Left cardiac atrium (tissue), 4 donors: ENCODE data around the gene ST7. TPM values are rescaled to one million over a fixed set of nuclear protein-coding genes. Genes with fewer than 3 reads are reported as not detected.
A peak's percentile ranks its signal among the peaks of the same experiment; 100 is the strongest.

Experiments used
- ATAC-seq, 2 donors: fragments of 200-7000 bp; cut with Tn5 transposase; one replicate each; pipeline ENCODE4 v1.9.1; 2020; ENCODE audit warnings: mild to moderate bottlenecking in 2 of 2, moderate library complexity in 2 of 2
- DNase-seq: peaks from one replicate; pipeline ENCODE4 v3.0.0-alpha.2; 2020
- intact Hi-C, 2 donors: fragments of 100-400 bp; cut with DNase I; formaldehyde crosslinking; loops; one replicate each; pipeline versions ENCODE4 v1.14.1 to v1.15.1; 2022 to 2023
- total RNA-seq, 2 donors: library from RNA; stranded (reverse); fragmentation: NEBNext Ultra II Directional; extraction: Animal tissue kit (Norgen Biotek cat#: 25700); gene quantifications; one replicate each; pipeline ENCODE4 v1.2.1, GENCODE V29; 2021
- donor health status: DM: no; HTN: yes; CAD: no.
- donor health status: DM: no; HTN: yes; CAD: no; lungs with severe emphysema.
- donor health status: DM: yes; HTN: yes; CAD: no.
- donor health status: Dilated cardiomyopathy.

ST7 gene
- total RNA-seq, 2 donors from 2014 or later, result 27.5 to 33.1 TPM

GRCh38 chr7:117146511-117146910 lies 193.2 kb downstream of the ST7 start:
- intact Hi-C loops, result no loop called here
- DNase-seq (no peak), ATAC-seq (peak in 1 of 2 donors; percentile 32)

- no peak for ATAC-seq
- DNase-seq, result no peak
- intact Hi-C loops, result no loop called here
Observed at GRCh38 chr7:117148971-117149370, 195.7 kb downstream of the ST7 start.

- no peak for DNase-seq
- no peak for ATAC-seq
Observed at GRCh38 chr7:117149692-117150091, 196.4 kb downstream of the ST7 start.

DNA sequence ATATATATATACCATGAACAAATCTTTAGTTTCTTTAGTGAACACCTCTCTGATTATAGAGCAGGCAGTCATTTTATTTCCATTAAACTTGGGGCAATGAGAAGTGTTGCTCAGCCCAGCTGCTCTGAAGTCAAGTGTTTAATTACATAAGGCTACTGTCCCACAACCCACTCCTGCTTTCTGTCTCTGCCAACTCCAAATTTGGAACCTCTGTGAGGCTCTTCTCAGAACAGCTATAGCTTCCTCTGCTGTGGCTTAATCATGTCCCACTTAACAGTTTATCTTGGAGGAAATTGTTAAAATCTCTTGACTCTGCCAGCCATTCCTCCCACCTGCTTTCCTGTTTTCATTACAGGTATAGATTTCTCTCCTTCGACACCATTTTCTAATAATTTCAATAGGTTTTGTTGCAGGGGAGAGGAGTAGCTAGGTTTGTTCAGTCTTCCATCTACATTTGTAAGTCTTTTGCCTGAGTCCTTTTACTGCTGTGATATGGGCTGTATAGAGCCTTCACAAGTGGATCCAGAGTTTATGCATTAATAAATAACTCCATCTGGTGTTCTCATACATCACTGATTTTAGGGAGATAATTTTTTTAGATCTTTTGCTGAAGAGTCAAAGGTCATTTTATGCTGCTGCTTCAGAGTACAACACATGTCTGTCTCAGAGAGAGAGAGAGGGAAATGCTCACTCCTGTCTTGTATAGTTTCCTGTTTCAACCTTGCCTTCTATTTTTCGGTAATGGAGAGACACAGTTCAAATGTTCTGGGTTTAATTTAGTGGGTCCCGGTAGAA lies 199.1 kb downstream of the ST7 start:
- ATAC-seq, result peak; percentile 58 to 80
- no peak for DNase-seq
- intact Hi-C loops, result no loop called here

More at GRCh38 chr7:117149692-117150091, 196.4 kb downstream of the ST7 start:
- intact Hi-C loops, result no loop called here

GRCh38 chr7:117153016-117153545 lies 199.8 kb downstream of the ST7 start:
- intact Hi-C loops, result no loop called here
- DNase-seq (no peak), ATAC-seq (no peak)

DNA sequence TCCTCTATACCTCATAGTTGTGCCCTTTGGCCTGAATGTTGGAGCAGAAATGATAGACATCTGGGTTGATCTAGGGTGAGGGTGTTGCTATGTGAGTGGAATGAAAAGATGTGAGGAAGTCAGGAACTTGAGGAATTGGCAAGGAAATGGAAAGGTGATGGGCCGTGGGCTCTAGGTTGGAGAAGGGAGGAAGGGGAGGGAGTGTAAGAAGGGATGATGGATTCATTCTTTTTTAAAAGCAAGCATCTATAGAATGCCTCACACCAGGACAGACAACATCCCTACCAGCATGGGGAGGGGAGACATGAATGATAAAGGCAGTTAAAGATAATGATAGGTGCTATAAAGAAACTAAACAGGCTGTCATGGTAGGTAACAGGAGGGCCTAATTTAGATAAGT lies 201.4 kb downstream of the ST7 start:
- no peak for ATAC-seq
- intact Hi-C loops, result no loop called here
- DNase-seq, result no peak

GRCh38 chr7:117155694-117156093 lies 202.4 kb downstream of the ST7 start:
- DNase-seq (no peak), ATAC-seq (no peak)
- intact Hi-C loops, result no loop called here

DNA sequence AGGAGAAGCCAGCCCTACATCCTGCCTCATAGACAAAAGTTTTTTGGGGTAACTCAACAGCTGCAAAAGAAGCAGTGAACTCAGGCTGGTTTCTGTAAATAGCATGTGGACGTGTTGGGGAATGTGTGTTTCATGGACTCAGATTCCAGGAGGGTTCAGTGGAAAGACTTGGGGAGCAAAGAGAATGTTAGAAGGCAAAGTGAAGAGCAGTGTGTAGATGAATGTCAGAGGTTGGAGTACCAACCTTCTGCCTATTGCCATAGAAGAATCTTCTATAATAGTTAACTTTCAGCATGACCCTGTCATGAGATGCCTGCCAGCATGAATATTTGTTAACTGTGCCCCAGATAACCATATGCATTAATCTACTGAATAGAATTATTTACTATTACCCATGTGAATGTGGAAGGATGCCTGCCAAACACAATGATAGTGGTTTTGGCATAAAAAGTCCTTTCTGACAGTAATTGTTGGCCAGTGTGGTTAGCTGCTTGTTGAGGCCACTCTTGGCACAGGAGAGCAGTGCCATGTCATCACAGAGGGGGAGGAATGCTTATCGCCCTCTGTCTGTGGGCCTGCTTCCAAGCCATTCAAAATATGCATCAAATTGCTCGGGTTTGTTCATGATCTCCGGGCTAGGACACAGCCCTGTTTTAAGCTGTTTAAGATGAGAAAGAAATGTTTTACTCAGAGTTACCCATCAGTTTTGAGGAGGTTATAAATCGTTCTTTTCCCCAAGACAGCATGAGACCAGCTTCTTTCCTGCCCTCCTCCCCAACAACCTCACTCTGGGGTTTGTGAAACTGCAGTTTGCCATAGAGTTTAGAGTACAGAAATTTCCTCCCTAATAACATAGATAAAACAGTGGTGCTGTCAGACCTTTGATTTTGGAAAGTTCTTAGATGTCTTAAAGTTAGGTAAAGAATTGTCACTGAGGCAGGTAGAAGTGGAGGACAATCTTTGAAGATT lies 204.2 kb downstream of the ST7 start:
- intact Hi-C loops, result no loop called here
- DNase-seq (peak; percentile 74), ATAC-seq (peak; percentile 87 to 88)

GRCh38 chr7:117158941-117159697 lies 205.8 kb downstream of the ST7 start:
- ATAC-seq (no peak), DNase-seq (no peak)
- intact Hi-C loops, result no loop called here

DNA sequence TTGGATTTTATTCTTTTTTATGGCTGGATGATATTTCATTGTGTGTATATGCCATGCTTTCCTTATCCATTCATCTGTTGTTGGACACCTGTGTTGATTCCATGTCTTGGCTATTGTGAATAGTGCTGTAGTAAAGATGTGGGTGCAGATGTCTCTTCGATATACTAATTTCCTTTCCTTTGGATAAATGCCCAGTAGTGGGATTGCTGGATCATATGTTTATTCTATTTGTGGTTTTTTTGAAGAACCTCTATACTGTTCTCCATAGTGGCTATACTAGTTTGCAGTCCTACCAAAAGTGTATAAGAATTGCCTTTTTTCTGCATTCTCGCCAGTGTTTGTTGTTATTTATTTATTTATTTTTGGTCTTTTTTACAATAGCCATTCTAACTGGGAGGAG lies 209.8 kb downstream of the ST7 start:
- DNase-seq (no peak), ATAC-seq (no peak)
- intact Hi-C loops, result no loop called here

DNA sequence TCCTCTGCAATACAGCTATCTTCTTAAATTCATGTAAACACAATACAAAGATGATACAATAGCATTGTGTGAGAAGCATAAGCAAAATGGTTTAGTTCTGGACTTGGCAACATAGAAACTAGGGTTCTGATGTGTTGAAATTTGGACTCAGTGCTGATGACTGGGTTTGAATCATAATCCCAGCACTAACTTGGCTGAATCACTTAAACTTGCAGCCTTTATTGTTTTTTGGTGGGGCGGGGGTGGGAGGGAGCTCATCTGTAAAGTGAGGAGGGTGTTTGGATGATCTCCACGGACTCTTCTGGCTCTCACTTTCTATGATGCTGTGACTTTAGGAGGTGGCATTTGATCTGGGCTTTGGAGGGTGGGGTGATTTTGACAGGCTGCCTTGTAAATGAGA lies 211.3 kb downstream of the ST7 start:
- intact Hi-C loops, result no loop called here
- ATAC-seq, result peak in 1 of 2 donors; percentile 55
- DNase-seq, result no peak

DNA sequence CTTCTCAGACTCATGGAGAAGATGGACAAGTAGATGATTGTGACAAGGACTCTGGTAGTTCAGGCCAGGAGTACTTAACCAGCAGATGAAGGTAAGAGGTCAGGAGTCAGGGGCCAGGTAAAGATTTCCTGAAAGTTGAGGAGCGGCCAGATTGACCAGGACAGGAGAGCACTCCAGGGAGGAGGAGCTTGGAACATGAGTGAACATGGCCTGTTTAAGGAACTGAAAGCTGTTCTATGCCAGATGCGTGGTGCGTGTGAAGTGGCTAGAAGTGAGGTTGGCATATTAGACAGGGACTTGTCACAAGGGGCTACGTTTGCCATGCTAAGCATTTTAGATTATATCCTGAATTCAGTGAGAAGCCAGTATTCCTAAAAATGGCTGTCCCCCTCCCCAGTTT lies 212.4 kb downstream of the ST7 start:
- ATAC-seq, result peak; percentile 85 to 87
- DNase-seq, result no peak
- intact Hi-C loops, result no loop called here

DNA sequence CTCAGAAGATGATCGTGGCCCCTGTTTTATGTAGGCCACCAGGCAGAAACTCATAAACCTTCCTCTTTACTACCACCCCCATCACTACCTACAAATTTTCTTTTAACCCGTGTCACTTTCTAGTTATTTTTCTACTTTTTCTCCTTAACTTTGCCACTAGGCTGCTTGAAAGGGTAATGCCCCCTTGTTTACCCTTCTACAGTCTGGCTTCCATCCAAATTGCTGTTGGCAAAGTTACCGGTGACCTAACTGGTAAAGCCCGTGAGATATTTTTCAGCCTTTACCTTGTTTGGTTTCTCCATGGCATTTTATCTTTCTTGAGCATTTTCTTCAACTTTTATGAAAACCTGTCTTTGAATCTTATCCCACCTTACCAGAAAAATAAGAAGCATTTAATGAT lies 216.6 kb downstream of the ST7 start:
- DNase-seq (no peak), ATAC-seq (no peak)
- intact Hi-C loops, result no loop called here

DNA sequence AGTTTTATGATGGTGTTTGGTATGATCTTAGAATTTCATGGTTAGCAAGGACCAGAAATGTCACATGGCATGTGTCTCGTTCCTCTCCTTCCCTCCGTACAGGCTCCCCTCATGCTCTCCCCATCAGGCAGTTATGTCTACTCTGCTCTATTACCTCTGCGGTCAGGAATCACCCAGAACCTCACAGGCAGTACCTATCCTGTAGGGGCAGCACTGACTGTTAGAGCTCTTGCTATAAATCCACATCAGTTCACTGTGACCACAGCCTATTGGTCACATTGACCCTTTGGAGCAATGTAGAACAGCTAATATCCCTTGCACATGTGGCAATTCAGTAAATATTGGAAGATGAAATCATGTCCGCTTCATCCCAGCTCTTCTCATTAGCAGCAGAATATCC lies 217.8 kb downstream of the ST7 start:
- intact Hi-C loops, result no loop called here
- DNase-seq (no peak), ATAC-seq (no peak)

DNA sequence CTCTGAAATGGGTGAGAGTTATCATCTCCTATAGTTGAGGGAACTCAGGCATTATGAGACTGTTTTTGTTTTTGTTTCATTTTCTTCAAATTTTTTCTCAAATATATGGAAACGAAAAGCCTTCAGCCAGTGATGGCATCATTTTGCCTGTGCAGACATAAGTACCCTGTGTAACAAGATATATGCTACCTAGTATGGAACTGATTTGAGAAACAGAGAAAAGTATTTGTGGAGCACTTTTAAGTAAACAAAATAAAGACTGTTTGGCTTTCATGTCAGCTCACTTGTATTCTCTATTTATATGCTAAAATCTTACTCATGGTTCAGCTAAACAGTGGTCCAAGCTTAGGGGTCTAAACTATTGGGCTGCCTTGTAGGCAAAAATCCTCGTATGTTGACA lies 219.0 kb downstream of the ST7 start:
- DNase-seq (no peak), ATAC-seq (no peak)
- intact Hi-C loops, result no loop called here

- intact Hi-C loops, result no loop called here
- no peak for DNase-seq
- no peak for ATAC-seq
Observed at GRCh38 chr7:117173035-117173770, 219.9 kb downstream of the ST7 start.

- intact Hi-C loops, result no loop called here
- ATAC-seq, result no peak
Observed at GRCh38 chr7:117176206-117176605, 222.9 kb downstream of the ST7 start.

DNA sequence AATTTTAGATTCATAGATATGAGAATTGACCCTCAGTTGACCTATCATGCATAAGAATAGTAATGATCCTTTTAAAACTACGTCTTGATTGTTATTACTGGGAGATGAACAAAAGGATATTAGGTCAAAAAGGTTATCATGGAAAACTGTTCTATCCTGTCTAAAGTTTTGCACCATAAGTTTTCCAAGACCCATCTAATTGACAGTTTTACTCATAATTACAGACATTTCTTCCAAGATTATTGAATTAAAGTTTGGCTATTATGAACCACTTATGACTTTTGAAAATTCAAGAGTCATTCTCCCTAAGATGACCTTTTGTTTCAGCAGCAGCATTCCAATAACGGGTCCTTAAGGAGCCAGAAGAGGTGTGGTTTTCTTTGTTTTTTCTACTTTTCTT lies 225.3 kb downstream of the ST7 start:
- DNase-seq (no peak), ATAC-seq (no peak)
- intact Hi-C loops, result no loop called here

More at GRCh38 chr7:117176206-117176605, 222.9 kb downstream of the ST7 start:
- DNase-seq, result no peak

DNA sequence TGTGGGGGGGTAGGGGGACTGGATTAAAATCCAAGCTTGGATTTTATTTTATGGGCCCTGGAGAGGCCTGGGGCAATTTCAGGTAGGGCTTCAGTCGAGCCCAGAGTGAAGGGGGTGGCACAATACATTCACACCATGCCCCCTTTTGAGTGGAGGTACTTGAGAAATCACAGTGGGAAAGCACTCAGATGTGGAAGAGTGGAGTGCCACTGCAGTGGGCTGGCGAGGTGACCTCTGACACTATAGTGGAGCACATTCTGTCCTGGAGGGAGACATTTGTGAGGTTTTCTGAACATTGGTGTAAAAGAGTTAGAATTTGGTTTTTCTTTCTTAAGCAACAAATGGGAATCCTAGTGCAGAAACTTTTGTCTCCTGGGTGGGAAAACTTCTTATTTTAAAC lies 226.4 kb downstream of the ST7 start:
- ATAC-seq (no peak), DNase-seq (no peak)
- intact Hi-C loops, result no loop called here
